DLD1 (cell line): ENCODE measurements around the gene PPP2R5A.
"Not testable (repeated sequence)": the region's sequence is repeated elsewhere in the genome, so short reads cannot be mapped to it uniquely, and the experiment has no call there.

ENCODE experiments used
- in situ Hi-C: cut with HindIII; loops from 2 replicates; pipeline ENCODE4 v1.10.0; 2017; ENCODE audit warnings: low sequenced_read_pairs

The PPP2R5A gene

DNA sequence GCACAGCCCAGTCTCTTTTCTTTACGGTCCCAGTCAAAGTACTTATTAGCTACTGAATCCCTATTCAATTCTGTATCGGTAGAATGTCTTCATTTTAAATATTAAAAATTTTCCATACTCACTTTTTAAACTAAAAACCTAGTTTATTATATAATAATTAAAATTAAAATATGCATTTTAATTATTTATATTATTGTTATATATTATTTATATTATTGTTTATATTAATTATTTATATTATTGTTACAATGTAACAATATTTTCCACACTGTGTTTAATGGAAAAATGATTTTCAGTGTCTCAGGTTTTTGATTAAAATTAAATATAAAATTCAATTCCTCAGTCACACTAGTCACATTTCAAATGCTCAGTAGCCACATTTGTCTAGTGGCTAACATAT lies 18.2 kb upstream of the PPP2R5A start:
- in situ Hi-C loops = no loop called here

DNA sequence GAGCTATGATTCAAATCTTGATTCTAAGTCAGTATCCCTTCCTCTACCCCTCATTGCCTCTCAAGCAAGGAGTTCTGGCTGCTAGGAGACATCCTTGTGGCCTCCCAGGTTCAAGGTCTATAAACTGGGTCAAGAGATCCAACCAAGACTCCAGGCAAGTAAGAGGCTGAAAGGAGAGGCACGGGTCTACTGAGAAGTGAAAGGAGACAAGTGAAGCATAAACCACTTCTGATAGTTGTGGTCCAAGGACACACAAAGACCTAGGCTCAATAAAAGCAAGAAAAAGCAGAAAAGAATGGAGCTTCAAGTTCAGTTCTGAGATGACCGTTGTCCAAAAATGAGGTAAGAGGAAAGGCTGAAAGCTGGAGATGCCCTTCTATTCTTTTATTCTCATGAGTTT lies 17.8 kb upstream of the PPP2R5A start:
- in situ Hi-C loops = no loop called here

DNA sequence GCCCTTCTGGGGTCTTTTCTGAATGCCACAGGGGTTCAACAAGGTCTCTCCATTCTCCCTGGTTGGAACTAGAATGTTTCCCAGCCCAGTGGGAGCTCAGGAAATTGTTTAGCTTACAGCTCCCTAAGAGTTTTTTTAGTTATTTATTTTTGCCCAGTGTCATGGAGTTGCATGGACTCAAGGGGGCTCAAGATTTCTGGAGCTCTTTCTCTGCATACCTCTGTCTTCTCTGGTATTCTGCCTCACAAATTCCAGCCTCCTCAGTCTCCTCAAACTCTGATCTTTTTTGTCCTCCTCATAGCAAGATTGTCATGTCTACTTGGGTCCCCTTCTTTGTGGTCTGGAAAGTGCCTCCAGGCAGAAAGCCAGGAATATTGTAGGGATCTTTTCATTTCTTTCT lies 15.9 kb upstream of the PPP2R5A start:
- in situ Hi-C loops = no loop called here

DNA sequence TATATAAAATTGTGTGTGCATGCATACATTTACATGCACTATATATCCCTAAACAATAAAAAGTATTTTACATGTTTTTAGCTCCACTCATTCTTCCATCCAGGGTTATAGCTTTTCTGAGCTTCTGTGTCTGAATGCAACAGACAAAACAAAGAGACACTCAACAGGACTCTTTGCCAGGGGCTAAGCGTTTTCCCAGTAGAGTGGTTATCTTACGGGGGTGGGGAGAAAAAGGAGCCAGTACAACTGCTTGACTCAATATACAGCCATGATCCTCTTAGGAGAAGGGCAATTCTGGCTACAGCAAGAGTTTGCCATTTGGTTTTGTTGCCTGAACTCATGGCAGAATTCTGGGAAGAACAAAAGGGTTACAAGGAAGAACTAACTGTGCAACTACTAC lies 14.6 kb upstream of the PPP2R5A start:
- in situ Hi-C loops = no loop called here

DNA sequence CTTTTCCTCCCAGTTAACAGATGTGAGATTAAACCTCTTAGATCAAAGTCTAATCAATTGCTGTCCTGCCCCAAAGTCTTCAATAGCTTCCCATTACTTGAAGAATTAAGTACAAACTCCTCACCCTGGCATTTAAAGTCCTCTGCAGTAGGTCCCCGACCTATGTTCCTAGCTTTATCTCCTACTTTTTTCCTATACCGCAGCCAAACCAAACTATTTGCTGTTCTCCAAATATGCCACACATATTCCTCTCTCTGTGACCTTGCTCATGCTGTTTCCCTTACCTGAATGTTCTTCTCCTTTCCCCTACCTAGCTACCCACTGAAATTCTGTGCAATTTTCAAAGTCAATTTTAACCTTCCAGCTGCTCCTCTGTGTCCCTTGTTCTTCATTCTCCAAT lies 14.0 kb upstream of the PPP2R5A start:
- in situ Hi-C loops = no loop called here

DNA sequence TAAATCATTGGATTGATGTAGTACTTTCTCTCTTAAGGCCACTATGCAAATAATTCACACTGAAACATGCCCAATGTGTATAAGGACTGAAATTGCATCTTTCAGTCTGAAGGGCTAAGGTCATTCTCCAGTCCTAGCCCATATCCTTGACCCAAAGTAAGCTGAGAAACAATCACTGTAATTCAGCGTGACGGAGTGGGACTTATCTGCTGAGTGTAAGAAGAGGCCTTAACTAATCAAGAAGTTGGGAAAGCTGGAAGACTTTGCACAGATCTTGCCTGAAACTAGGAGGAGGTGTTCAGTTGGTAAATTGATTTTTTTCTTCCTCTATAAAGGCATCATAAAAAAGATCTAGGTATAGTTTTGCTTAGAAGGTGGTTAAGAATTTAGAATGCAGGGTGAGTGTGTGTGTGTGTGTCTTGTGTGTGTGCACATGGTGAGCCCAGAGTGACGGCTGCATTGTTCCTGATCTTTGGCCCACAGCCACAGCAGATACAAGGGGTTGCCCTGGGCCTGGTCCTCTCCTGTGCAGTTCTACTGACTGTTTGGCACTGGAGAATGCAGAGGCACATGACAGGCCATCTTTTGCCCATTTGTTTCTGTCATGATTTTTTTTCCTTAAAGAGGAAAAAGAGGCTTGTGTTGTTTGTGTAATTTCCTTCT lies 13.3 kb upstream of the PPP2R5A start:
- in situ Hi-C loops = no loop called here

DNA sequence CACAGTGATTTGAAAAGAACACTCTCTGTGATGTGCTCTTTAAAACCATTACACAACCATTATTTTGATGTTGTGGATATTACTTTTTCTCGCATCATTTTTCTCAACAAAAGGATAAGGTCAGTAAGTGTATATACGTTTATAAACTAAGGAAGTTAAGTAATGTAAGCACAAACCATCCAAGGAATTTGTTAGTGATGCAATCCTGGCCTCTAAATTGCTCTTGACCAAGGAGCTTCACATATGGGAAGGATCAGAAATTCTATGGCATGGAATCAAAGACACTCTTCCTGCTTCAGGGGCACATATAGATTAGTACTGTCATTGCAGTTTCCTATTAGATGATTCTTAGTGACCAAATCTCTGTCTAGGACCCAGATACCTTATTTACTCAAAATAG lies 3.6 kb upstream of the PPP2R5A start:
- in situ Hi-C loops = no loop called here

DNA sequence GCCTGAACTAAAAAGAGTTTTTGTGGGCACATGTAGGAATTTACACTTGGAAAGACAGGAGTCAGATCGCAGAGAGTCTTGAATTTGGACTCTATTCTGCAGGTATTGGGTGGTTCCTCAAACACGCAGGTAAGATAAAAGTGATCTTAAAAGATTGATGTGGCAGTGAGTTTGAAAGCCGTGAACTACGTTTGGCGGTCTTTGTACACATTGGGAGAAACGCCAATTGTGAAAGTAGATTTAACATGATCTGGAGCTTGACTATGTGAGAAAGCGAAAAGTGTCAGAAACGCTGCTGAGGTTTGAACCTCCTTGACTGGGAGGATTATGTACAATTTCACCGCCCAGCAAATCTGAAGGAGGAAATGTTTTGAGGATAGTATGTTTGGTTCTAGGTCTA lies 1.5 kb upstream of the PPP2R5A start:
- in situ Hi-C loops = no loop called here

DNA sequence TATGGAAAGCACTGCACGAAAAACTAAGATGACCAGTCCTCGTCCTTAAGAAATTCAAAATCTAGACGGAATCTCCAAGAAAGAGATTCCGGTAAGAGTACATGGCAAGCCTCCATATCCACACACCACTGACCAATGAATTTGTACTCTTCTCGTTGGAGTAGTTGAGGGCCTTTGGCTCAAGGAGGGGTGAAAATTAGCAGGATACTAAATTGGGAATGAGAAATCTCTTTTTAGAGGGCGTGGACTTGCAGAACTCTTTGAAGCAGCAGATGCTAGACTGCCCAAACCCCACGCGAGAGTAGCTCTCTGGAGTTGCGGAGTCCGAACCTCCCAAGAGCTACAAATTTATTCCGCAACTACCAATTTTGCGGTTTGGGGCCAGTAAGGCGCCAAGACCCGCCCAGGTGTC lies 872 bp upstream of the PPP2R5A start:
- in situ Hi-C loops = no loop called here

DNA sequence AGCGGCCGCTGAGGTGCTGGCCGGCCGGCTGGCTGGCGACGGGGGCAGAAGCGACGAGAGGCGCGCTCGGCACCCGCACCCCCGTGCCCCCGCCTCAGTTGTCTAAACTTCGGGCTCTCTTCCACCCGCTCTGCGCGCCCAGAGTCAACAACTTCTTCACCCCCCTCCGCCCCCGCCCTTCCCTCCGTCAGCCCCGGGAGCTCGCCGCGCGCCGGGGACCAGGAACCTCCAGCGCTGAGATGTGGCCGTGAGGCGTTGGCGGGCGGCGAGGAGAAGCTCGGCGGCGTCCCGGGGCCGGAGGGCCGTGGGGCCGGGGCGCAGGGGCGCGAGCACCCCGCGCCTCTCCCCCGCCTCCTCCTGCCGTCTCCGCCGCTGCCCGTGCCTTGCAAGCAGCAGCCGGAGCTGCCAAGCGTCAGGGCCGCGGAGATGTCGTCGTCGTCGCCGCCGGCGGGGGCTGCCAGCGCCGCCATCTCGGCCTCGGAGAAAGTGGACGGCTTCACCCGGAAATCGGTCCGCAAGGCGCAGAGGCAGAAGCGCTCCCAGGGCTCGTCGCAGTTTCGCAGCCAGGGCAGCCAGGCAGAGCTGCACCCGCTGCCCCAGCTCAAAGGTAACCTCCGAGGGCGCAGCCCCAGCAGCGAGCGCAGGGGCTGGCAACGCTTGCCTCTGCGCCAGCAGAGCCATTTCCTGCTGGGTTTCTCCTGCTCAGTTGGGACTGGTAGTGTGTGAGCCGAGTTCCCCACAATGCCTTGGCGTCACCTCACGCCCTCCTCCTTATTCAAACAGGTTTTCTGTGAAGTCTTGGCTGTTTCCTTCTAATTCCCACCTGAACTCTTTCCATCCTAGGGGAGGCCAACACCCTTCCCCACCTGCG lies 710 bp downstream of the PPP2R5A start:
- in situ Hi-C loops = no loop called here

DNA sequence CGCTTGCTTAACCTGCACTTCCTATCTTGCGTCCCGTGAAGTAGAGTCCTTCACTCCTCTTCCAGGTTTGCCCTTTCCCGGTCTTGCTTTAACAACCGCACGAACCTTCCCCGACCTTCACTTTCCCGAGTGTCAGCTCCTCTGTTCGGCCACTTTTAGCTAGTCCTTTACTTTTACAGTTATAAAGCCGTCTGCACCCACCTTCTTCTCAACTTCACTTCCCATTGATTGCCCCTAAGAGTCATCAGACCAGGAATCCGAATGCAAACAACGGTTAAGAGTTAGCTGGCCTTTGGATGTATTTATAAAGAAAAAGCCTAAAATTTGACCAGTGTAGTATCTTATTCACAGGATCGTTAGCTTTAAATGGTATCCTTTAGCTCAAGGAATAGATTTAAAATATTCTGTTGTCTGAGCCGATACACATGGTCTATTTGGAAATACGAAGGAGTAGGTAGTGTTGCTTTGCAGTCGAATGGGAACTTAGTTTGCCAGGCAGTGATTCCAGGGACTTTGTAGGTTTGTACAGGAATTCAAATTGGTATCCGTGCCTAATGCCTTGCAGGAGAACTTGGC lies 1.4 kb downstream of the PPP2R5A start:
- in situ Hi-C loops = no loop called here

DNA sequence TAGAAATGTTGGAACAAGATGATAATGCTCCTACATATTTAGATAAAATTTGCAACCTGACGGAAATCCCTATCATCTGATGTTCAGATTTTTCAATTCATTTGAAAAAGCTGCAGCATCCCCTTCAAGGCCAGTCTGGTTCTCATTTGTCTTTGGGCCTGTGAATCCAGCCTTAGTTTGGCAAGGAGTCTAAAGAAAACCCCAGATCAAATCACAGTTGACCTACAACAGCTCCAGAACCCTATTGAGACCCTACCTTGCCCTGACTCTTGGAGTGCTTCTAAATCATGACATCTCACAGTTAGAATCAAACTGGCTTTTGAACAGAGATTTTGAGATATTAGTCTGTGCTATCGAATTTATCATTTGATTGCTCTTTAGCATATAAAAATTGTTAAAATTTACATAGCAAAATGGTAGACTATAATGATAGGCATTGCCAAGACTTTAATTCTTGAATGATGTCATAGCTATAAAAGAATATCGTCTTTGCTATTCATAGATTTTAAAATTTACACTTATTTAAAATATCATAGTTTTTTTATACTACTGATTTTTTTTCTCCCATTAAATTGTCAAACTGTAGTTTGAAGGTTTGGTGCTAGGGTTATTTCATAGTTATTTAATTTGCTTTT lies 2.2 kb downstream of the PPP2R5A start:
- in situ Hi-C loops = no loop called here

DNA sequence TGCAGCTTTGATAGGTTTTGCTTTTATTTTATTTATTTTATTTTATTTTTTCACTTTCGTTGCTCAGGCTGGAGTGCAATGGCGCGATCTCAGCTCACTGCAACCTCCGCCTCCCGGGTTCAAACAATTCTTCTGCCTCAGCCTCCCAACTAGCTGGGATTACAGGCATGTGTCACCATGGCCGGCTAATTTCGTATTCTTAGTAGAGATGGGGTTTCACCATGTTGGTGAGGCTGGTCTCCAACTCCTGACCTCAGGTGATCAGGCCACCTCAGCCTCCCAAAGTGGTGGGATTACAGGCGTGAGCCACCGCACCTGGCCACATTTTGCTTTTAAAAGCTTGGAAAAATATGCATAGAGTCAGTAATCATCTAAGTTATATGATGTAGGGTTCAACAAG lies 2.8 kb downstream of the PPP2R5A start:
- in situ Hi-C loops = not testable (repeated sequence)

DNA sequence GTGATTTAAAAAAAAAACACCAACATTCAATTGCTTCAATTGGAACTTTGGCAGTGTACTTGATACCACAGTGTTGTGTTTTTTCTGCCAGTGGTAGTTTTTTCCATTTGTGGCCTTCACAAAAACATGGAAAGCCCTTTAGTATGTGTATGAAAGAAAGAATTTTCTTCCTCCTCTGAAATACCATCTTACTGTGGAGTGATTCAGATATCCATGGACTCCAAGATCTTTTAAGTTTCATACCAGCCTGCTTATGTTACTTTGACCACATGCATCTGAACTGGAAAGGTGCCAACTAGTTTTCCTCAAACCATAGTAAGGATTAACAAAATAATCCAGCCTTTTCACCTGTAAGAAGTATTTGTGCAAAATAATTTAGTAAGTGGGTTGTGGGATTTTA lies 3.4 kb downstream of the PPP2R5A start:
- in situ Hi-C loops = no loop called here

DNA sequence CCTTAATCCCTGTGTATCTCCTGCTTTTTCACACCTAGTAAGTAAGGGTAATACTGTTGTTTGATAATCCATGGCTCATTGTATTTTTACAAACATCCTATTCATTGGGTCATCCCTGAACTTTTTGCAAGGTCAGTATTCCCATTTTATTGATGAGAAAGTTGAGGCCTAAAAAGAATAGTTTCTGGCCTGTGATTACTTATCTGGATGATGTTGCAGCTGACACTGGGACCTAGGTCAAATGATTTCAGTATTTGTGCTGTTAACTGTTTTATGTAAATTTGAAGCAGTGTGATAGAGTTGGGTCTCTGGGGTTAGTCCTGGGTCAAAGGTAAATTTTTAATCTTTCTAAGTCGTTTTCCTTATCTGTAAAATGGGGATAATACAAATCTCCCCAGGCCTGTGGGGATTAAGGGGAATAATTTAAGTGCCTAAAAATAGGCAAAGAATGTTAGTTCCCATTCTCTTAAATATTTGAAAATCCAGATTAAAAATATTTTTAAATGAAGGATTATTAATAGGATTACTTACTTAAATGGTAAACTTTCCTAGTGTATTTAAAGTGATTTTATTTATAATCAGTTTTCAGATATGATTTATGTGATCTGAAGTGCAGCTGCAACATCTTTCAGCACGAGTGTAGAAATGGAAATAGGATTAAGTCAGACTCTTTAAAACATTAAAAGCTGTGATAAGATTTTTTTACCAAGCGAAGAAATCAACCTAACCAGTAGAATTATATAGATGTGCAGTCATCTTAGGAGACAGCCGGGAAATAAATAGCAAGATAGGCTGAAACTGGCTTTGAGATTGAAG lies 4.3 kb downstream of the PPP2R5A start:
- in situ Hi-C loops = no loop called here

DNA sequence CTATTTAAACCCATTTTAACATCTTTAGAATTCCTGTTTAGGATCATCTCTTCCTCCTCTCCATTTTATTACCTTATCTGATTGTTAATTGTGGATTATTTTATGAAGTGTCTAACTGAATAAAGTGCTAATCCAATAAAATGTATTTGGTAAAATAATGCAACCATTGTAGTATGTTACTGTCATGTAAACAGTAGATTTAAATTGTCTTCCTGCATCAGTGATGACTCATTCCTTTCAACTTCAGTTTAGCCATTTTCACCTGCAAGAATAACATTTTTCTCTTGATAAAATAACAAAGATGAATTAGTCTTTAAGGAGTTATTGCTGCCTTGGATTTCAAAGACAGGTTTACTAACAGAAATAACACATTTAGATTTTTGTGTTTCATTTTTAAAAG lies 5.4 kb downstream of the PPP2R5A start:
- in situ Hi-C loops = no loop called here

DNA sequence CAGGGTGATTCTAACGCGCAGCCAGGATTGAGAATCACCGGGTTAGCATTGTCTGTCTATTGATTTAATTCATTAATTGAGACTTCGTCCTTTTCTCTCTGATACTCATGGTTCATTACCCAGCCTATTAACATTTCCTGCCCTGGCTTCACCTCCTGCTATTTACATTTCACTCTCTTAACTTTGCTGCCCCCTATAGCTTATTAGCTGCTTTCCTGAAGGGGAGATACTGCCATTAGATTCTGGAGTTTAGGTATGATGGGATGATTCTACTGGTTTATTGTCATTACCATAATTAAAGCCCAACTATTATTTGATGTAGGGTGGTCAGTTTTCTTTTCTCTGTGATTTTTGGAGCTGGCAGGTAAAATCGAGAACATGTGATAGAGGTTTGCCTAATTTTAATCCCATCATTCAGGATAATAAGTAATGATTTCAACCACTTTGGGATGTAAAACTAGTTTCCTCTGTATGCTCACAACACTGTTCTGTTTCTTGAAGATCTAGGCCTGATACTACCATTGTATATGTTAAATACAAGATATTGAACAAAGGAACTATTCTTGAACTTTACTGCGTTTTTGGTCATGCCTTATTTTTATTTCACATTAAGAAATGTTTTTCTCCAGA lies 6.4 kb downstream of the PPP2R5A start:
- in situ Hi-C loops = no loop called here

DNA sequence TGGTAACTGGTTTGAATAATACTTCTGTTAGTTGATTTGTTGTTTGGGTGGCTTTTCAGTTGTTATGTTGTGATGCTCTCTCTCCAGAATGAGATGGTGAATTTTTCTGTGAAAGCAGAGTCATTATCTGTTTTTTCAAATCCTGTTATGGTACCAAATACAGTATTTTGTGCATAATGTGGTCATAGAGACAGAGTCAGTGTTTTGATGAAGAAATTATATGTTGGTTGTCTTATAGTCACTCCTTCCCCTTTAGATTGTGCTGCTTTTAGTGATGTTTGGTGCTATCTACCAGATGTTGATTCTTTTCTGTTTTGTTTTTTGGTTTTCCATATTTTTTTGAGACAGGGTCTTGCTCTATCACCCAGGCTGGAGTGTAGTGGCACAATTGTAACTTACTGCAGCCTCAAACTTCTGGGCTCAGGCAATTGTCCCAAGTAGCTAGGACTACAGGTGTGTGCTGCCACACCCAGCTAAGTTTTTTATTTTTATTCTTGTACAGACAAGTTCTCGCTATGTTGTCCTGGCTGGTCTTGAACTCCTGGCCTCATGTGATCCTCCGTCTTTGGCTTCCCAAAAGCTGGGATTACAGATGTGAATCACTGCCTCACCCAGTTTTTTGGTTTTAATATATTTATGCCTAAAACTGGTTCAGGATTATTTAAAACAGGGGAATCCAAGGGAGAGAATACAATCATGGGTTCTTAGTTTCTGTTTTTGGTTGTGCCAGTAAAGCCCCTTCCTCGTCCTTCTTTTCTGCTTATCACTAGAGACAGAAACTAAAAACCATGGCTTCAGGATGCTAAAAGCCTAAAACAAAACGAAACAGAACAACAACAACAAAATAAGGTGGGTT lies 7.3 kb downstream of the PPP2R5A start:
- in situ Hi-C loops = no loop called here

DNA sequence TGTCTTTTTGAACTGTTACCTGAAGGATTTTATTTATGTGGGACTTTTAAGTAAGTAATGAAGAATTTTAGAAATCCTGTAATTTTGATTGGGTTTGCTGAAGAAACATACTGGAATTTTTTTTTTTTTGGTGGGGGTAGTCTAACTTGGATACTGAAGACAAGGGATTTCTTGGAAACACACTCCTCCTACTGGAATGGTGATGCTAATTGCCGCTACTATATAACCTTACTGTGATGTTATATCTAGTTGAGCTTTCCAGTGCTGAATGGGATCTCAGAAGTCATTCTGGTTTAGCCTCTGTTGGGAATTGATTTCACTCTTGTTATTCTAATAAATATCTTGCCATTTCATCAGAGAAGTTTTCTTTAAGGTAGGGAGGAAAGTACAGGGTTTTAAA lies 8.4 kb downstream of the PPP2R5A start:
- in situ Hi-C loops = no loop called here
